ENCODE results near the gene DSTYK.

Gene DSTYK, protein sequence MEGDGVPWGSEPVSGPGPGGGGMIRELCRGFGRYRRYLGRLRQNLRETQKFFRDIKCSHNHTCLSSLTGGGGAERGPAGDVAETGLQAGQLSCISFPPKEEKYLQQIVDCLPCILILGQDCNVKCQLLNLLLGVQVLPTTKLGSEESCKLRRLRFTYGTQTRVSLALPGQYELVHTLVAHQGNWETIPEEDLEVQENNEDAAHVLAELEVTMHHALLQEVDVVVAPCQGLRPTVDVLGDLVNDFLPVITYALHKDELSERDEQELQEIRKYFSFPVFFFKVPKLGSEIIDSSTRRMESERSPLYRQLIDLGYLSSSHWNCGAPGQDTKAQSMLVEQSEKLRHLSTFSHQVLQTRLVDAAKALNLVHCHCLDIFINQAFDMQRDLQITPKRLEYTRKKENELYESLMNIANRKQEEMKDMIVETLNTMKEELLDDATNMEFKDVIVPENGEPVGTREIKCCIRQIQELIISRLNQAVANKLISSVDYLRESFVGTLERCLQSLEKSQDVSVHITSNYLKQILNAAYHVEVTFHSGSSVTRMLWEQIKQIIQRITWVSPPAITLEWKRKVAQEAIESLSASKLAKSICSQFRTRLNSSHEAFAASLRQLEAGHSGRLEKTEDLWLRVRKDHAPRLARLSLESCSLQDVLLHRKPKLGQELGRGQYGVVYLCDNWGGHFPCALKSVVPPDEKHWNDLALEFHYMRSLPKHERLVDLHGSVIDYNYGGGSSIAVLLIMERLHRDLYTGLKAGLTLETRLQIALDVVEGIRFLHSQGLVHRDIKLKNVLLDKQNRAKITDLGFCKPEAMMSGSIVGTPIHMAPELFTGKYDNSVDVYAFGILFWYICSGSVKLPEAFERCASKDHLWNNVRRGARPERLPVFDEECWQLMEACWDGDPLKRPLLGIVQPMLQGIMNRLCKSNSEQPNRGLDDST

DNA sequence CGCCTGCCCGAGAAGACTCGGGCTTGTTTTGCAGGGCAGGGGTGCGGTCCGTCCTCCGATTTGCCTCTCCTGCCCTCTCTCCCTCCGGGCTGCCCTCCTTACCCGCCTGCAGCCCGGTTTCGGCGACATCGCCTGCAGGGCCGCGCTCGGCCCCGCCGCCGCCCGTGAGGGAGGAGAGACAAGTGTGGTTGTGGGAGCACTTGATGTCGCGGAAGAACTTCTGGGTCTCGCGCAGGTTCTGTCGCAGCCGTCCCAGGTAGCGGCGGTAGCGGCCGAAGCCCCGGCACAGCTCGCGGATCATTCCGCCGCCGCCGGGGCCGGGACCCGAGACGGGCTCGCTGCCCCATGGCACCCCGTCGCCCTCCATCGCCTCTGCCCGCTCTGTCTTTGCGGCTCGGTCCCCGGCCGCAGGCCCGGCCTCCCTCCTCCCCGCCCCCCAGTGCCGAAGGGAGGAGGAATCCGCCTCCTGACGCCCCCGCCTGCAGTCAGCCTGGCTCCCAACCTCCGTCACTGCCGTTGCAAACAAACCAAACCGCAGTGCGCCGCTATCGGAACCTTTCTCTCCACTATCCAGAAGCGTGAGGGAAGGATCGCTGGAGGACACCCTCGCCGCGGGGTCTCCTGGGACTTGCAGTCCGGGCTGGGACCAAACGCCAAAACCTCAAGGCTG lies at the start of gene DSTYK:
TSS of gene DSTYK (minus strand) at position 534 of the 670 bp plus-strand sequence. CDS start at position 367, 167 bp downstream.
- peak; percentile 88 to 92 for DNase-seq

GRCh38 chr1:205259998-205260397 lies 48.5 kb upstream of the DSTYK start:
- DNase-seq = no peak

GRCh38 chr1:205259324-205259832 lies 47.9 kb upstream of the DSTYK start:
- no peak for DNase-seq

- DNase-seq = no peak
These were observed 47.2 kb upstream of the DSTYK start for GRCh38 chr1:205258719-205259118.

DNA sequence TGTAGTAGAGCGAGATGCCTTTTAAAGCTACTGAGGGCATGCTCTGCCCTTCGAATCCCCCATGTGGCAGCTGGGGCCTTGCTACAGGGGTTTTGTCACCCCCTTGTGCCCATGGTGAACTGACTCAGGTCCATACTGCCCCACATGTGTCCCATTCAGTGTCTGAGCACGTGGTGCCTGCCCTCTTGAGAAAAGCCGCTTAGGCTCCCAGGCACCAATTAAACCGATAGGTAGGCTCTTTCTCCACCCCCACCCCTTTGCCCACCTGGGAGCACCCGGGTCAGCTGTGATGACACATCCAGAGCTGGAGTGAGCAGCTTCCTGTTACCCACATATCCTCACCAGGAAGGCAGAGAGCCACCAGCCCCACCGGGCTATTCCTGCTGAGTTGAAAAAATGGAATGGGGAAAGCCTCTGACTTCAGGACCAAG lies 46.8 kb upstream of the DSTYK start:
- no peak for DNase-seq

DNA sequence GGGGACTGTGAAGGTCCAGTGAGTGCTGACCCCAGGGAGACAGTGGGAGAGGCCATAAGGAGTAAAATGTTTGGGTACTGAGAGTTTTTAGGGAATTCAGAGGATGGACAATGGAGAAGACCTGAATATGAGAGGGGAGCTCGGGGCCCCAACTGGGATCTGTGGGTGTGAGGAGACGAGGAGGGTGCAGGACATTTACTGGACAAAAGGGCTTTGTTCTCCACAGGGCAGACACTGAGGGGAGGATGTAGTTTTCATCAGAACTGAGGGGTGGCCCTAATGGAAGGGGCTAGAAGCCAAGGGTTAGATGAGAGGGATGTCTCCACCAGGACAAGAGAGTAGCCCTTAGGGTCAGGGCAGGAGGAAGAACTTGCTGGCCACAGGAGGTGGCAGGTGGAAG lies 46.2 kb upstream of the DSTYK start:
- DNase-seq = no peak

DNA sequence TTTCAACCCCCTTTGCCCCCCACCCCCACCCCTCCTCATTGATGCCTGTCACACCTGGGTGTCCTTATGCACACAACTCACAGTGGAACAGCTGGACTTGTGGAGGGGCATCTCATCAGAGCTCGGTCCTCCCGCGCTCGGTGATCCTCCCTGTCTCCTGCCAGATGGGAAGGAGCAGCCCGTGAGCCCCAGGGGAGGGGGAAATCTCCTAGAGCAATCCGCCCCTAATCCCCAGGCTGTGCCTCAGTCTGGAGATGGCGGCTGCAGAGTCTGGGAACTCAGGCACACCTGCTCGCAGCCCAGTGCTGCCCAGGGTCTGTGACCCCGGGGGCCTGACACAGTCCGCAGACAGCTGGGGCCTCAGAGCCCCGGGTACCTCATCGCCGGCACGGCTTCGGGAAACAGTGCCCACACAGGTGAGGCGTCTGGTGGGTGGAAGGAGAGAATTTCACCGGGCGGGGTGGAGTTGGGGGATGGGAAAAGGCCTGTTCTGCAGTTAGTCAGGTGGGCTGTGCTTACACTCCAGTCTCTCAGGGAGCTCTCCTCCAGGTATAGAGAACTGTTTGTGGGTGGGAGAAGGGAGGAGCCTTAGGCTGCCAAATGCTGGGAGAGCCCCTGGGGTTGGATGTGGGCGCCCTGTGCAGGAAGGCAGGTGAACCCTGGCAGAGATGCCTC lies 45.6 kb upstream of the DSTYK start:
- no peak for DNase-seq

GRCh38 chr1:205255941-205256780 lies 44.7 kb upstream of the DSTYK start:
- peak; percentile 81 to 86 for DNase-seq

DNA sequence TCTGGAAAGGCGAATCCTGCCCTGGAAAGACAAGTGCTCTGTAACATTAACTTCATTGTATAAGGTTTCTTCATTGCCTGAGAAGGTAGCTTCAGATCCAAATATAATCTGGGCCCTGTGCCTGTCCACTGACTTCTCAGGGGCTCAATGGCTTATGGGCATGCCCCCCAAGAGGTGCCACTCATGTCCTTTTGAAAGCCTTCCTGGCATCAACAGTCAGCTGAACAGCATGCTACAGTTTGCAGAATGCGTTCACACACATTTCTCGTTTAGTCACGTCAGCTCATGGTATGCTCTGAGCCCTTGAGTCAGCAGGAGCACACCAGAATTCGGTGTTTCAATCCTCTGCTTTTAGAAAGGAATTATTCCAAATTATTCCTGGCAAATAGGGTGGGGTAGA lies 40.1 kb upstream of the DSTYK start:
- no peak for DNase-seq

DNA sequence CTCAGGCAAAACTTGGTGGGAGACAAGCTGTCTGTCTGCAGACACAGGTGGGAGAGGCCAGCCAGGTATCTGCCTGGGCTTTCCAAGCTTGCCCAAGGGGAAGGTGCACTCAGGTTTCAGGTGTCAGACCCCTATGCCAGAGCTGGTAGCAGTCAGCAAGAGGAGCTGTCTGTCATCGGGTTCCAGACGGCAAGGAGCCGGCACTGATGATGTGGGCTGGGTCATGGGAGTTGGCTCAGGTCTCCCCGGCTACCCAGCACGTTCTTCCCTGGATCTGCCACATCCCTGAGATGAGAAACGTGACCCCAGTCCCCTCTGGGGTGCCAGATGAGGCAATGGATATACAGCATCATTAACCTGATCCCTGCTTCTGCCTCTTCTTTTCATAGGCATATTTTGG lies 39.2 kb upstream of the DSTYK start:
- DNase-seq = no peak

- DNase-seq = no peak
These were observed 38.1 kb upstream of the DSTYK start for GRCh38 chr1:205249651-205250050.

DNA sequence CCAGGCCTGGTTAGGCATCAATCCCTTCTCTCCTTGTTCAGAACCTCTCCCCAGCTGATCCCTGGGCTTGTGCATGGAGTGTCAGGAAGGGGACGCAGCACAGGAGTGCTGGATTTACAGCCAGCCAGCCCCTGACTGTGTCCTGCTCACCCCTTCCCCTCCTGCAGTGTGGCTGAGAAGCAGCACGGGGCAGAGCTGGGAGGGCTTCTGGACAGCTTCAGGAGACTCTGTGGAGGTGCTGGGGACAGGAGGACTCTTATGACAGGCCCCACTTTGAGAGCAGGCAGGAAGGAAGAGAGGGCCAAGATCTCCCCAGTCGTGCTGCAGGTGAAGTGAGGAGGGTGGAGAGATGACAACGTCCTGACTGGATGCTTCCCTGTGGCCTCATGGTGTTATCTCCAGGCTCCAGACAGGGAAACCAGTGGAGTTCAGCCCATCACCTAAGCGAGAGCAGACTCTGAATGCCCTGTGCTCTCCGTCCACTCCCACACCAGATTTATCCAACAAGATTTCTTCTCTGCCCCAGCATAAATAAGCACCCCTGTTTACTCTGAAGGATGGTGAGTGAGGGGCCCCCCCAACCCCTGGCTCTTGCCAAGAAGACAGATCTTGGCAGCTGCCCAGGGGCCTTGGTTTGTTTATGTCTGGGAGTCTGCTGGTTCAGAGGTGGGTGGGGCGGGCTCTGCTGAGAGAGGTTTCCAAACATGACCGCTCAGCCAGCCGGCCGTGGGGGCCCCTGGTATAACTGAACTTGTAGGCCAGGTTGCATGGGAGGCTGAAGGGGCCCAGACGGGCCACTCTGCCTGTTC lies 37.5 kb upstream of the DSTYK start:
- DNase-seq = no peak

GRCh38 chr1:205247130-205247921 lies 35.8 kb upstream of the DSTYK start:
- no peak for DNase-seq

- no peak for DNase-seq
These were observed 35.0 kb upstream of the DSTYK start for GRCh38 chr1:205246351-205247119.

- no peak for DNase-seq
These were observed 33.6 kb upstream of the DSTYK start for GRCh38 chr1:205245096-205245495.

GRCh38 chr1:205244384-205244783 lies 32.9 kb upstream of the DSTYK start:
- no peak for DNase-seq

DNA sequence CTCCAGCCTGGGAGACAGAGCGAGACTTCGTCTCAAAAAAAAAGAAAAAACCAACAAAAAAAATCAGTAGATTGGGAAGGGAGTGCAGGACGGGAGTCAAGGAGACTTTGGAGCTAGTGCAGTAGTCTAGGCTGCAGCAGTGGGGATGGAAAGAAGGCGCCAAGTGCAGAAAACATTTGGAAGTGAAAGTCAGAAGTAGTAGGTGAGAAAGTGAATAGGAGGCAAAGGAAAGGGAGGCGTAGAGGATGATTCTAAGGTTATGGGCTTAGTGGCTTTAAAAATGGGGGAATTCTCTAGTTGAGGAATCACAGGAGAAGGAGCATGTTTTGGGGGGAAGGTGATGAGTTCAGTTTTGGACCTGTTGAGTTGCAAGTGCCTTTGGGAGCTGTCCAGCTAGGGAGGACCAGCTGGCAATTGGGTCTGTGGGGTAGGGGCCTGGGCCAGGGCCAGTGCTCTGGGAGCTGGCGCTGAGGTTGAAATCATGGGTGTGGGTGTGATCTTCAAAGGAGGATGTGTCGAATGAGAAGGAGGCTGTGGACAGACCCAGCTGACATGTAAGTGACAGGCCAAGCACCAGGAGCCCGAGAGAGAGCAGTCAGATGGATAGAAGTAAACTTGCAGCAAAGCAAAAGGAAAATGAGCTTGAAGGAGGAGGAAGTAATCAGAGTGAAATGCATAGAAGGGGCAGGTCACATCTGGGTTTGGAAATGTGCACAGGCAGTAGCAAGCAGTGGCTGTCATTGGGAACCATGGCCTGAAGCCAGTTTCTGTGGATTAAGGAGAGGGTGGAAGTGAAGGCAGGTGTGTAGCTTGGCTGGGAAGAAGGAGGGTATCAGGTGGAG lies 32.1 kb upstream of the DSTYK start:
- DNase-seq = no peak
